Measurements from ENCODE around the gene ZNF775. TPM values are rescaled to one million over a fixed set of nuclear protein-coding genes. Genes with fewer than 3 reads are reported as not detected.

The ZNF775 gene
- total RNA-seq, 1 donor from 2014 or later, result 4.5 TPM

- intact Hi-C loops (cut with DNase I), result no loop called here
- no peak for DNase-seq
- H3K9me3 ChIP-seq, result no peaks in the 10 kb centered on the region
- H3K27me3 ChIP-seq (ENCODE audit: low read depth), result no peaks in the 10 kb centered on the region
- no peak for TF ChIP-seq CTCF (IDR thresholded peaks at IDR 0.05)
- no peak overlapping the region for H3K4me3 ChIP-seq
- no peak overlapping the region for H3K27ac ChIP-seq
- H3K36me3 ChIP-seq, result peaks cover 14% of the 10 kb centered on the region
- ATAC-seq, result no peak
- H3K4me1 ChIP-seq, result no peaks in the 10 kb centered on the region
These were observed 19.2 kb downstream of the ZNF775 start for GRCh38 chr7:150398108-150398964.

- ATAC-seq (no peak), DNase-seq (no peak)
- H3K27me3 ChIP-seq (ENCODE audit: low read depth), result no peaks in the 10 kb centered on the region
- no peak for TF ChIP-seq CTCF (IDR thresholded peaks at IDR 0.05)
- no peaks in the 10 kb centered on the region for H3K9me3 ChIP-seq
- intact Hi-C loops (cut with DNase I), result no loop called here
- H3K27ac ChIP-seq, result no peak overlapping the region
- H3K4me1 ChIP-seq, result peaks cover 4% of the 10 kb centered on the region
- H3K4me3 ChIP-seq, result no peak overlapping the region
- H3K36me3 ChIP-seq, result peaks cover 14% of the 10 kb centered on the region
These were observed 19.8 kb downstream of the ZNF775 start for GRCh38 chr7:150398965-150399320.

GRCh38 chr7:150399421-150400007, 20.4 kb downstream of the ZNF775 start:
- H3K9me3 ChIP-seq, result no peaks in the 10 kb centered on the region
- DNase-seq (no peak), ATAC-seq (no peak)
- no peak for TF ChIP-seq CTCF (IDR thresholded peaks at IDR 0.05)
- no peak overlapping the region for H3K27ac ChIP-seq
- H3K27me3 ChIP-seq (ENCODE audit: low read depth), result no peaks in the 10 kb centered on the region
- intact Hi-C loops (cut with DNase I), result no loop called here
- H3K4me3 ChIP-seq, result no peak overlapping the region
- peaks cover 10% of the 10 kb centered on the region for H3K4me1 ChIP-seq
- peaks cover 14% of the 10 kb centered on the region for H3K36me3 ChIP-seq

- H3K9me3 ChIP-seq, result no peaks in the 10 kb centered on the region
- no peak overlapping the region for H3K4me3 ChIP-seq
- ATAC-seq (no peak), DNase-seq (no peak)
- TF ChIP-seq CTCF (IDR thresholded peaks at IDR 0.05), result no peak
- H3K4me1 ChIP-seq, result peaks cover 13% of the 10 kb centered on the region
- H3K27me3 ChIP-seq (ENCODE audit: low read depth), result no peaks in the 10 kb centered on the region
- no peak overlapping the region for H3K27ac ChIP-seq
- H3K36me3 ChIP-seq, result peaks cover 14% of the 10 kb centered on the region
- intact Hi-C loops (cut with DNase I), result no loop called here
These were observed 21.1 kb downstream of the ZNF775 start for GRCh38 chr7:150400008-150400787.

GRCh38 chr7:150400788-150401423, 21.8 kb downstream of the ZNF775 start:
- Histone ChIP-seq H3K4me1 (peaks cover 15% of the 10 kb centered on the region), H3K27me3 (ENCODE audit: low read depth) (no peaks in the 10 kb centered on the region), H3K9me3 (no peaks in the 10 kb centered on the region), H3K4me3 (no peak overlapping the region), H3K27ac (no peak overlapping the region), H3K36me3 (peaks cover 14% of the 10 kb centered on the region)
- DNase-seq (no peak), ATAC-seq (no peak)
- intact Hi-C loops (cut with DNase I), result no loop called here
- TF ChIP-seq CTCF (IDR thresholded peaks at IDR 0.05), result no peak
